Stomach (tissue), 4 donors: Measurements from ENCODE around the gene TMEM179.
"Not testable (repeated sequence)": the region's sequence is repeated elsewhere in the genome, so short reads cannot be mapped to it uniquely, and the experiment has no call there.

ENCODE experiments used
- CTCF ChIP-seq, 7 experiments: fragments of 450-650 bp in 4 of 7; fragments of 200-600 bp in 3 of 7; sonication (generic) in 3 of 7; IDR thresholded peaks; one replicate each; pipeline ENCODE4 v1.5.1; 2016 to 2019; ENCODE audit warnings: antibody characterized with exemption in 7 of 7, control low read depth in 2 of 7, mild to moderate bottlenecking in 1 of 7
- EP300 ChIP-seq: sonication (generic); formaldehyde crosslinking; IDR thresholded peaks from one replicate; pipeline ENCODE4 v1.6.1; 2017; ENCODE audit warnings: antibody characterized with exemption
- POLR2A ChIP-seq, 4 donors: fragments of 450-650 bp; IDR thresholded peaks; one replicate each; pipeline ENCODE4 v1.6.1; 2016; ENCODE audit warnings: antibody characterized with exemption in 4 of 4, control low read depth in 2 of 4, mild to moderate bottlenecking in 1 of 4, moderate library complexity in 1 of 4
- POLR2AphosphoS5 ChIP-seq, 3 donors: sonication (generic); formaldehyde crosslinking; IDR thresholded peaks; one replicate each; pipeline ENCODE4 v1.6.1; 2016; ENCODE audit warnings: antibody characterized with exemption in 3 of 3

GRCh38 chr14:104636846-104637545 is 32.4 kb upstream of the TMEM179 start:
- TF ChIP-seq CTCF (IDR thresholded peaks at IDR 0.05); POLR2A (IDR thresholded peaks at IDR 0.05); POLR2AphosphoS5 (IDR thresholded peaks at IDR 0.05); EP300: not testable (repeated sequence)
